Spleen (tissue), 11 donors: ENCODE results near the gene CALY. TPM values are rescaled to one million over a fixed set of nuclear protein-coding genes. Genes with fewer than 3 reads are reported as not detected.
A peak's percentile ranks its signal among the peaks of the same experiment; 100 is the strongest.

Experiments
- DNase-seq: peaks from one replicate; pipeline ENCODE4 v3.0.0-alpha.2; 2020
- H3K27ac ChIP-seq, 8 donors: fragments of 200-600 bp; sonication (generic) in 7 of 8; 1 replicate in 4 of 8; 2 replicates in 4 of 8; pipeline versions ENCODE4 v1.5.0 to v1.8.0; 2016 to 2021; ENCODE audit warnings: inconsistent platforms in 4 of 8, mild to moderate bottlenecking in 4 of 8, moderate library complexity in 1 of 8
- H3K27me3 ChIP-seq, 7 donors: fragments of 200-600 bp; sonication (generic) in 6 of 7; replicated peaks in 1 of 7; 1 replicate in 4 of 7; 2 replicates in 3 of 7; pipeline versions ENCODE4 v1.5.0 to v1.8.0; 2016 to 2021; ENCODE audit warnings: inconsistent platforms in 3 of 7, mild to moderate bottlenecking in 1 of 7
- H3K36me3 ChIP-seq, 6 donors: fragments of 200-600 bp; sonication (generic) in 5 of 6; 1 replicate in 4 of 6; 2 replicates in 2 of 6; pipeline versions ENCODE4 v1.5.0 to v1.8.0; 2016 to 2021; ENCODE audit warnings: inconsistent platforms in 2 of 6
- H3K4me1 ChIP-seq, 6 donors: fragments of 200-600 bp; sonication (generic) in 5 of 6; 1 replicate in 3 of 6; 2 replicates in 3 of 6; pipeline versions ENCODE4 v1.5.0 to v1.8.0; 2016 to 2021; ENCODE audit warnings: inconsistent platforms in 3 of 6
- H3K4me3 ChIP-seq, 8 donors: fragments of 200-600 bp; sonication (generic) in 7 of 8; 1 replicate in 4 of 8; 2 replicates in 4 of 8; pipeline versions ENCODE4 v1.5.0 to v1.8.0; 2016 to 2021; ENCODE audit warnings: inconsistent platforms in 4 of 8, mild to moderate bottlenecking in 4 of 8, moderate library complexity in 2 of 8
- H3K9me3 ChIP-seq, 8 donors: fragments of 200-600 bp; sonication (generic) in 7 of 8; 1 replicate in 4 of 8; 2 replicates in 4 of 8; pipeline versions ENCODE4 v1.5.0 to v1.8.0; 2016 to 2021; ENCODE audit warnings: inconsistent platforms in 4 of 8
- CTCF ChIP-seq, 11 experiments: fragments of 200-600 bp in 7 of 11; fragments of 450-650 bp in 4 of 11; sonication (generic) in 4 of 11; IDR thresholded peaks in 8 of 11; conservative IDR thresholded peaks in 3 of 11; 1 replicate in 7 of 11; 2 replicates in 4 of 11; pipeline versions ENCODE4 v1.4.0 to v1.8.0; 2016 to 2021; ENCODE audit warnings: antibody characterized with exemption in 11 of 11, inconsistent platforms in 4 of 11, mild to moderate bottlenecking in 1 of 11
- POLR2A ChIP-seq, 3 donors: fragments of 450-650 bp; IDR thresholded peaks; one replicate each; pipeline ENCODE4 v1.5.1; 2017; ENCODE audit warnings: antibody characterized with exemption in 3 of 3, mild to moderate bottlenecking in 1 of 3
- POLR2AphosphoS5 ChIP-seq, 3 donors: sonication (generic); formaldehyde crosslinking; IDR thresholded peaks; one replicate each; pipeline ENCODE4 v1.5.1; 2017; ENCODE audit warnings: antibody characterized with exemption in 3 of 3
- WGBS, 5 donors: extraction: QIAGEN DNeasy Blood & Tissue Kit in 3 of 5; methylation state at CpG; one replicate each; pipeline versions ENCODE4 v1.1.5 to v1.1.7; 2013 to 2018; 5-methylcytosine and 5-hydroxymethylcytosine counted together
- intact Hi-C: fragments of 100-400 bp; cut with DNase I; formaldehyde crosslinking; loops from one replicate; pipeline ENCODE4 v1.15.0; 2023; ENCODE audit warnings: low total_unique reads
- polyA plus RNA-seq, 3 donors: library from polyadenylated mRNA; stranded (reverse); fragments of 200-250 nt; gene quantifications; one replicate each; pipeline ENCODE4 v1.2.1, GENCODE V29; 2013
- total RNA-seq, 7 donors: library from RNA; depleted of rRNA in 3 of 7; stranded (reverse); fragments of >200 nt in 3 of 7; fragmentation: NEBNext Ultra II Directional in 4 of 7; extraction: Animal tissue kit (Norgen Biotek cat#: 25700) in 4 of 7; gene quantifications; one replicate each; pipeline versions ENCODE4 v1.1.0 to v1.2.1, GENCODE V29; 2016 to 2021
- donor health status: healthy with polysubstance abuse.
- donor health status: DM: no; HTN: no; CAD: no; lungs with moderate emphysema.
- donor health status: DM: no; HTN: no; CAD: no.
- donor health status: Bipolar disorder and iron deficiency.
- donor health status: healthy.
- donor health status: DM: no; HTN: no; CAD: no.
- donor health status: DM: yes; HTN: yes; CAD: no.

Gene CALY
- total and polyA plus RNA-seq, 10 donors, result 0.04 to 3.4 (median 0.34) TPM; not detected in 1

- WGBS, 5 donors, result 91 to 97% (median 94%) methylated on average over 12 of the region's 12 CpGs
- Histone ChIP-seq H3K9me3 (no peaks in the 10 kb centered on the region), H3K27ac (no peak overlapping the region), H3K27me3 (peaks cover 0 to 17% (median 14%) of the 10 kb centered on the region in 7 donors), H3K4me1 (peaks cover 0 to 23% (median 12%) of the 10 kb centered on the region in 6 donors), H3K4me3 (no peak overlapping the region), H3K36me3 (peaks cover 0 to 35% (median 30%) of the 10 kb centered on the region in 6 donors)
- intact Hi-C loops, result no loop called here
- no peak for DNase-seq
- TF ChIP-seq POLR2AphosphoS5 (IDR thresholded peaks at IDR 0.05) (no peak), POLR2A (IDR thresholded peaks at IDR 0.05) (no peak), CTCF (IDR thresholded peaks at IDR 0.05 in 8 of 11, conservative IDR thresholded peaks at IDR 0.05 in 3 of 11) (no peak)
Observed at GRCh38 chr10:133314911-133315310, 21.8 kb downstream of the CALY start.

GRCh38 chr10:133313192-133313591 lies 23.5 kb downstream of the CALY start:
- H3K27me3 ChIP-seq, result no peaks in the 10 kb centered on the region
- H3K4me1 ChIP-seq, result peaks cover 0 to 23% (median 13%) of the 10 kb centered on the region in 6 donors
- TF ChIP-seq POLR2AphosphoS5 (IDR thresholded peaks at IDR 0.05), result no peak
- TF ChIP-seq CTCF (IDR thresholded peaks at IDR 0.05 in 8 of 11, conservative IDR thresholded peaks at IDR 0.05 in 3 of 11), result no peak
- no peak for TF ChIP-seq POLR2A (IDR thresholded peaks at IDR 0.05)
- peaks cover 0 to 41% (median 32%) of the 10 kb centered on the region in 6 donors for H3K36me3 ChIP-seq
- H3K27ac ChIP-seq, result no peak overlapping the region
- H3K9me3 ChIP-seq, result no peaks in the 10 kb centered on the region
- no peak overlapping the region for H3K4me3 ChIP-seq
- peak; percentile 71 for DNase-seq
- intact Hi-C loops, result no loop called here
- WGBS, 5 donors, result 65 to 93% (median 80%) methylated on average over 4 of the region's 4 CpGs

GRCh38 chr10:133312769-133313145 lies 23.9 kb downstream of the CALY start:
- no peak overlapping the region for H3K27ac ChIP-seq
- 87 to 96% (median 93%) methylated on average over 9 of the region's 9 CpGs for WGBS, 5 donors
- intact Hi-C loops, result no loop called here
- H3K36me3 ChIP-seq, result peaks cover 0 to 41% (median 32%) of the 10 kb centered on the region in 6 donors
- no peaks in the 10 kb centered on the region for H3K9me3 ChIP-seq
- no peak overlapping the region for H3K4me3 ChIP-seq
- peak; percentile 53 for DNase-seq
- H3K27me3 ChIP-seq, result no peaks in the 10 kb centered on the region
- peaks cover 2 to 27% (median 18%) of the 10 kb centered on the region in 6 donors for H3K4me1 ChIP-seq
- TF ChIP-seq POLR2A (IDR thresholded peaks at IDR 0.05) (no peak), CTCF (IDR thresholded peaks at IDR 0.05 in 8 of 11, conservative IDR thresholded peaks at IDR 0.05 in 3 of 11) (no peak), POLR2AphosphoS5 (IDR thresholded peaks at IDR 0.05) (no peak)

- H3K27ac ChIP-seq, result no peak overlapping the region
- H3K4me1 ChIP-seq, result peaks cover 7 to 33% (median 23%) of the 10 kb centered on the region in 6 donors
- H3K4me3 ChIP-seq, result no peak overlapping the region
- peaks cover 0 to 41% (median 32%) of the 10 kb centered on the region in 6 donors for H3K36me3 ChIP-seq
- intact Hi-C loops, result no loop called here
- H3K9me3 ChIP-seq, result no peaks in the 10 kb centered on the region
- WGBS, 5 donors, result 95 to 96% (median 95%) methylated on average over 23 of the region's 23 CpGs
- peak; percentile 77 for DNase-seq
- H3K27me3 ChIP-seq, result no peaks in the 10 kb centered on the region
- TF ChIP-seq POLR2A (IDR thresholded peaks at IDR 0.05) (no peak), CTCF (IDR thresholded peaks at IDR 0.05 in 8 of 11, conservative IDR thresholded peaks at IDR 0.05 in 3 of 11) (no peak), POLR2AphosphoS5 (IDR thresholded peaks at IDR 0.05) (no peak)
Observed at GRCh38 chr10:133312016-133312768, 24.5 kb downstream of the CALY start.
